GM12878 (cell line): Measurements from ENCODE around the gene GIGYF2. TPM values are rescaled to one million over a fixed set of nuclear protein-coding genes. Genes with fewer than 3 reads are reported as not detected.

Experiments
- ATAC-seq: fragments of 200-7000 bp; cut with Tn5 transposase; 3 replicates; pipeline ENCODE4 v1.9.1; 2020; ENCODE audit warnings: mild to moderate bottlenecking, moderate library complexity
- BruUV-seq: library from RNA; stranded (reverse); fragments of 400-500 nt; replicated peaks from 2 replicates; lab custom pipeline; 2021; lab: Mats Ljungman, UMichigan
- CTCF ChIA-PET: fragments of 300-600 bp; sonication (Branson Sonifier 250); formaldehyde crosslinking; extraction: SDS; loops from one replicate; lab custom pipeline; 2021; ENCODE audit warnings: inconsistent platforms; lab: Yijun Ruan, JAX
- POLR2A ChIA-PET: fragments of 350-600 bp; formaldehyde crosslinking; extraction: SDS; loops from one replicate; lab custom pipeline; 2021; ENCODE audit warnings: inconsistent platforms; lab: Charles Lee
- RAD21 ChIA-PET: fragments of 300-600 bp; sonication (Branson Sonifier 250); formaldehyde crosslinking; loops from one replicate; lab custom pipeline; 2023; ENCODE audit warnings: antibody characterized with exemption; ENCODE audit not compliant: unreplicated experiment; lab: Charles Lee
- SMC1A ChIA-PET: fragments of 300-600 bp; sonication (Branson Sonifier 250); formaldehyde crosslinking; loops from one replicate; lab custom pipeline; 2023; ENCODE audit not compliant: unreplicated experiment, uncharacterized antibody; lab: Charles Lee
- DNase-seq: peaks from one replicate; pipeline ENCODE4 v3.0.0-alpha.2; 2011; ENCODE audit warnings: low read depth, low spot score
- FAIRE-seq: peaks from 3 replicates; lab custom pipeline; 2011; peaks lifted over from hg19 to GRCh38; lab: Jason Lieb, UNC
- H2AFZ ChIP-seq: 2 replicates; pipeline ENCODE4 v1.6.0; 2011; ENCODE audit warnings: low read depth, low read length, control low read depth; ENCODE audit not compliant: control insufficient read depth
- H3K27ac ChIP-seq: 2 replicates; pipeline ENCODE4 v1.5.1; 2011; ENCODE audit warnings: control low read depth; ENCODE audit not compliant: control insufficient read depth, insufficient read depth
- H3K27me3 ChIP-seq, 2 experiments: replicated peaks in 1 of 2; 2 replicates each; pipeline versions ENCODE4 v1.6.0 to v1.6.1; 2011; ENCODE audit warnings: low read length in 1 of 2; ENCODE audit not compliant: control insufficient read depth in 2 of 2, insufficient read depth in 2 of 2
- H3K36me3 ChIP-seq, 2 experiments: 2 replicates each; pipeline ENCODE4 v1.5.1; 2011; ENCODE audit warnings: low read length in 1 of 2; ENCODE audit not compliant: control insufficient read depth in 2 of 2, insufficient read depth in 2 of 2
- H3K4me1 ChIP-seq: 2 replicates; pipeline ENCODE4 v1.6.1; 2011; ENCODE audit warnings: mild to moderate bottlenecking, low read length, moderate library complexity, mixed read lengths; ENCODE audit not compliant: control insufficient read depth, insufficient read depth
- H3K4me2 ChIP-seq: 2 replicates; pipeline ENCODE4 v1.6.0; 2011; ENCODE audit warnings: control low read depth; ENCODE audit not compliant: control insufficient read depth, insufficient read depth
- H3K4me3 ChIP-seq: fragments of 200-600 bp; sonication (generic); 2 replicates; pipeline ENCODE4 v1.5.1; 2016
- H3K79me2 ChIP-seq: 2 replicates; pipeline ENCODE4 v1.6.0; 2011; ENCODE audit warnings: low read length; ENCODE audit not compliant: control insufficient read depth, insufficient read depth
- H3K9ac ChIP-seq: 2 replicates; pipeline ENCODE4 v1.8.0; 2011; ENCODE audit warnings: low read length, control low read depth, mixed read lengths; ENCODE audit not compliant: control insufficient read depth, insufficient read depth
- H3K9me3 ChIP-seq: replicated peaks from 3 replicates; pipeline ENCODE4 v1.5.1; 2011; ENCODE audit warnings: mild to moderate bottlenecking, low read length; ENCODE audit not compliant: control insufficient read depth, insufficient read depth
- H4K20me1 ChIP-seq: 2 replicates; pipeline ENCODE4 v1.6.0; 2011; ENCODE audit not compliant: control insufficient read depth, insufficient read depth
- BRCA1 ChIP-seq: IDR thresholded peaks from 2 replicates; pipeline ENCODE4 v1.6.1; 2011; ENCODE audit warnings: low read depth, low read length, improper control_type of control experiment
- CREM ChIP-seq: IDR thresholded peaks from 2 replicates; pipeline ENCODE4 v1.6.1; 2014; ENCODE audit warnings: antibody characterized with exemption, low read depth
- CTCF ChIP-seq, 3 experiments: IDR thresholded peaks in 2 of 3; conservative IDR thresholded peaks in 1 of 3; 2 replicates each; pipeline ENCODE4 v1.5.1; 2011; ENCODE audit warnings: low read depth in 3 of 3, low read length in 3 of 3, mild to moderate bottlenecking in 3 of 3, control low read depth in 2 of 3, moderate library complexity in 2 of 3, inconsistent platforms in 1 of 3, mixed read lengths in 1 of 3; ENCODE audit not compliant: control insufficient read depth in 2 of 3, insufficient read depth in 1 of 3; ENCODE audit errors: extremely low read depth in 1 of 3
- DPF2 ChIP-seq: fragments of 450-650 bp; IDR thresholded peaks from 2 replicates; pipeline ENCODE4 v1.6.1; 2017; ENCODE audit warnings: mild to moderate bottlenecking
- E2F4 ChIP-seq: IDR thresholded peaks from 2 replicates; pipeline ENCODE4 v1.6.1; 2012; ENCODE audit warnings: low read depth, low read length, improper control_type of control experiment
- IKZF1 ChIP-seq: fragments of 450-650 bp; conservative IDR thresholded peaks from 2 replicates; pipeline ENCODE4 v1.6.1; 2017; ENCODE audit warnings: antibody characterized with exemption, mild to moderate bottlenecking
- MEF2A ChIP-seq: IDR thresholded peaks from 2 replicates; pipeline ENCODE4 v1.6.1; 2011; ENCODE audit warnings: low read depth, mild to moderate bottlenecking, low read length, moderate library complexity; ENCODE audit not compliant: insufficient read depth
- RAD21 ChIP-seq: IDR thresholded peaks from 2 replicates; pipeline ENCODE4 v1.6.1; 2011; ENCODE audit warnings: mild to moderate bottlenecking, low read depth, low read length, moderate library complexity; ENCODE audit not compliant: insufficient read depth
- RCOR1 ChIP-seq: conservative IDR thresholded peaks from 2 replicates; pipeline ENCODE4 v1.6.1; 2012; ENCODE audit warnings: low read depth, low read length, improper control_type of control experiment
- RFX5 ChIP-seq: IDR thresholded peaks from 2 replicates; pipeline ENCODE4 v1.6.1; 2011; ENCODE audit warnings: low read depth, low read length, improper control_type of control experiment
- SUPT20H ChIP-seq: IDR thresholded peaks from 2 replicates; pipeline ENCODE4 v1.6.1; 2011; ENCODE audit warnings: low read depth, mild to moderate bottlenecking, low read length, moderate library complexity, borderline replicate concordance; ENCODE audit not compliant: control insufficient read depth
- ZNF24 ChIP-seq: fragments of 450-650 bp; IDR thresholded peaks from 2 replicates; pipeline ENCODE4 v1.6.1; 2017; ENCODE audit warnings: antibody characterized with exemption, mild to moderate bottlenecking
- ZNF274 ChIP-seq: IDR thresholded peaks from one replicate; pipeline ENCODE4 v1.8.0; 2011; ENCODE audit not compliant: insufficient read length, insufficient read depth
- WGBS: methylation state at CpG from one replicate; pipeline ENCODE4 v1.1.6; 2016; ENCODE audit warnings: low lambda C conversion rate; ENCODE audit not compliant: insufficient replicate concordance, insufficient coverage; ENCODE audit errors: missing lambda C conversion rate; 5-methylcytosine and 5-hydroxymethylcytosine counted together
- in situ Hi-C: fragments of 300-500 bp; cut with MboI; formaldehyde crosslinking; loops from 9 replicates; pipeline ENCODE4 v1.14.3; 2018; ENCODE audit warnings: mixed read lengths
- intact Hi-C: fragments of 100-400 bp; cut with micrococcal nuclease; formaldehyde crosslinking; loops from one replicate; pipeline ENCODE4 v1.14.2; 2022; ENCODE audit not compliant: unreplicated experiment
- polyA plus RNA-seq, 11 experiments: library from polyadenylated mRNA; depleted of rRNA in 4 of 11; unstranded in 6 of 11; stranded (reverse) in 5 of 11; fragments of >200 nt; fragmentation: Nextera tagmentation in 4 of 11; fragmentation: Illumina TruSeq in 1 of 11; extraction: Ambion mirVana in 4 of 11; extraction: Trizol in 1 of 11; gene quantifications; 1 replicate in 1 of 11; 2 replicates in 10 of 11; pipeline versions ENCODE4 v1.2.1 to v1.2.3, GENCODE V29; 2011 to 2016; ENCODE audit warnings: inconsistent platforms in 2 of 11, missing spikeins in 2 of 11, low read depth in 1 of 11
- total RNA-seq, 4 experiments: library from RNA; depleted of rRNA in 3 of 4; stranded (reverse); fragments of >200 nt in 3 of 4; fragmentation: Illumina TruSeq in 1 of 4; extraction: Trizol in 1 of 4; gene quantifications; 2 replicates each; pipeline versions ENCODE4 v1.2.1 to v1.2.3, GENCODE V29; 2013 to 2021
- TF ChIP-seq, protein P1 (sequence below): fragments of 450-650 bp; IDR thresholded peaks from 2 replicates; pipeline ENCODE4 v1.6.1; 2017; ENCODE audit warnings: mild to moderate bottlenecking
- TF ChIP-seq, protein P2 (sequence below): fragments of 450-650 bp; IDR thresholded peaks from 2 replicates; pipeline ENCODE4 v1.6.1; 2017; ENCODE audit warnings: antibody characterized with exemption, mild to moderate bottlenecking, moderate library complexity

GIGYF2 gene
- total and polyA plus RNA-seq, 10 of the 15 experiments (the other 5 are each of a cell fraction or from before 2014, with no cell fraction given) = 12.2 to 47.2 (median 39.0) TPM

GRCh38 chr2:232861353-232861752, 164.2 kb downstream of the GIGYF2 start:
- ChIA-PET RAD21 (no interaction called here), SMC1A (interaction anchor here (2.0 kb wide), 1 partner anchor 192 kb away, joined by 4 read pairs; no protein-coding TSS in a partner anchor)
- Histone ChIP-seq H2AFZ (no peak overlapping the region), H3K9ac (no peak overlapping the region), H3K4me2 (no peak overlapping the region), H3K36me3 (peaks cover 6 to 17% of the 10 kb centered on the region in 2 experiments; a peak in 3 of 4 replicates), H3K9me3 (no peaks in the 10 kb centered on the region), H4K20me1 (no peaks in the 10 kb centered on the region), H3K27ac (no peak overlapping the region)
- intact Hi-C loops (no loop called here), in situ Hi-C loops (no loop called here)
- no TSS peak for BruUV-seq
- FAIRE-seq = no peak
- no peak for DNase-seq
- 95% methylated on average over 5 of the region's 5 CpGs for WGBS
- TF ChIP-seq RAD21 = no peak
- TF ChIP-seq, protein P1, sequence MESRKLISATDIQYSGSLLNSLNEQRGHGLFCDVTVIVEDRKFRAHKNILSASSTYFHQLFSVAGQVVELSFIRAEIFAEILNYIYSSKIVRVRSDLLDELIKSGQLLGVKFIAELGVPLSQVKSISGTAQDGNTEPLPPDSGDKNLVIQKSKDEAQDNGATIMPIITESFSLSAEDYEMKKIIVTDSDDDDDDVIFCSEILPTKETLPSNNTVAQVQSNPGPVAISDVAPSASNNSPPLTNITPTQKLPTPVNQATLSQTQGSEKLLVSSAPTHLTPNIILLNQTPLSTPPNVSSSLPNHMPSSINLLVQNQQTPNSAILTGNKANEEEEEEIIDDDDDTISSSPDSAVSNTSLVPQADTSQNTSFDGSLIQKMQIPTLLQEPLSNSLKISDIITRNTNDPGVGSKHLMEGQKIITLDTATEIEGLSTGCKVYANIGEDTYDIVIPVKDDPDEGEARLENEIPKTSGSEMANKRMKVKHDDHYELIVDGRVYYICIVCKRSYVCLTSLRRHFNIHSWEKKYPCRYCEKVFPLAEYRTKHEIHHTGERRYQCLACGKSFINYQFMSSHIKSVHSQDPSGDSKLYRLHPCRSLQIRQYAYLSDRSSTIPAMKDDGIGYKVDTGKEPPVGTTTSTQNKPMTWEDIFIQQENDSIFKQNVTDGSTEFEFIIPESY = no peak
- no peak for TF ChIP-seq SUPT20H
- TF ChIP-seq CTCF (IDR thresholded peaks at IDR 0.05 in 2 of 3, conservative IDR thresholded peaks at IDR 0.05 in 1 of 3; ENCODE audit: control insufficient read depth in 2 of 3, extremely low read depth in 1 of 3, insufficient read depth in 1 of 3, low read depth in 3 of 3, low read length in 3 of 3) = no peak
- TF ChIP-seq, protein P2, sequence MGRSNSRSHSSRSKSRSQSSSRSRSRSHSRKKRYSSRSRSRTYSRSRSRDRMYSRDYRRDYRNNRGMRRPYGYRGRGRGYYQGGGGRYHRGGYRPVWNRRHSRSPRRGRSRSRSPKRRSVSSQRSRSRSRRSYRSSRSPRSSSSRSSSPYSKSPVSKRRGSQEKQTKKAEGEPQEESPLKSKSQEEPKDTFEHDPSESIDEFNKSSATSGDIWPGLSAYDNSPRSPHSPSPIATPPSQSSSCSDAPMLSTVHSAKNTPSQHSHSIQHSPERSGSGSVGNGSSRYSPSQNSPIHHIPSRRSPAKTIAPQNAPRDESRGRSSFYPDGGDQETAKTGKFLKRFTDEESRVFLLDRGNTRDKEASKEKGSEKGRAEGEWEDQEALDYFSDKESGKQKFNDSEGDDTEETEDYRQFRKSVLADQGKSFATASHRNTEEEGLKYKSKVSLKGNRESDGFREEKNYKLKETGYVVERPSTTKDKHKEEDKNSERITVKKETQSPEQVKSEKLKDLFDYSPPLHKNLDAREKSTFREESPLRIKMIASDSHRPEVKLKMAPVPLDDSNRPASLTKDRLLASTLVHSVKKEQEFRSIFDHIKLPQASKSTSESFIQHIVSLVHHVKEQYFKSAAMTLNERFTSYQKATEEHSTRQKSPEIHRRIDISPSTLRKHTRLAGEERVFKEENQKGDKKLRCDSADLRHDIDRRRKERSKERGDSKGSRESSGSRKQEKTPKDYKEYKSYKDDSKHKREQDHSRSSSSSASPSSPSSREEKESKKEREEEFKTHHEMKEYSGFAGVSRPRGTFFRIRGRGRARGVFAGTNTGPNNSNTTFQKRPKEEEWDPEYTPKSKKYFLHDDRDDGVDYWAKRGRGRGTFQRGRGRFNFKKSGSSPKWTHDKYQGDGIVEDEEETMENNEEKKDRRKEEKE = no peak
- no peak for TF ChIP-seq IKZF1
- no peak for TF ChIP-seq ZNF274
- no peak for TF ChIP-seq ZNF24
- no peak for TF ChIP-seq CREM
- TF ChIP-seq BRCA1 = no peak
- TF ChIP-seq MEF2A = no peak
- no peak for TF ChIP-seq E2F4
- TF ChIP-seq RFX5 = no peak
- TF ChIP-seq RCOR1 = no peak
- no peak for TF ChIP-seq DPF2
- TF ChIP-seq, all 136 proteins: peak for 0
- no peak overlapping the region for H3K4me3 ChIP-seq
- POLR2A ChIA-PET = no interaction called here
- CTCF ChIA-PET = interaction anchor here (0.8 to 2.0 kb wide), 2 partner anchors 167 to 390 kb away, joined by 3 to 6 read pairs; partner anchors contain the start of gene ATG16L1
- H3K27me3 ChIP-seq = no peaks in the 10 kb centered on the region
- H3K79me2 ChIP-seq = no peaks in the 10 kb centered on the region
- ATAC-seq = no peak
- H3K4me1 ChIP-seq = no peaks in the 10 kb centered on the region
